Measurements from ENCODE around the gene TAS2R30. TPM values are rescaled to one million over a fixed set of nuclear protein-coding genes. Genes with fewer than 3 reads are reported as not detected.

The TAS2R30 gene
- polyA plus RNA-seq, 1 donor from 2014 or later: 0.53 TPM

DNA sequence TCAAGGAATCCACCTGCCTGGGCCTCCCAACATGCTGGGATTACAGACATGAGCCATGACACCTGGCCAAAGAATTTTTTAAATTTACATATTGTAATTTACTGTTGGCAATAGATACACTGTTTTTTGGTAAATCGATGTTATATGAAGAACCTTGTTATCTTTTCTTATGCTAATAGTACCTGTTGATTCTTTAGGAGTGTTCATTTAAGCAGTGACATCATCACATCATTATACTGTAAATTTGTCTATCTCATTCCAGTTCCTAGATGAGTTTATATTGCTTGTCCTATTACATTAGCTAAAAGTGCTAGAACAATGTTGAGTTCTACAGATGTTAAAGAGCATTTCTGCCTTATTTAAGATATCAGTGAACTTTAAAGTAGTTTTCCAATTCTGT, 13.0 kb upstream of the TAS2R30 start:
- H3F3A ChIP-seq (ENCODE audit: insufficient read depth, low read length, poor library complexity, severe bottlenecking): no peaks in the 10 kb centered on the region
- H4K20me1 ChIP-seq (ENCODE audit: insufficient read depth): no peaks in the 10 kb centered on the region
- H3K79me2 ChIP-seq (replicated peaks; ENCODE audit: insufficient read depth, low read length): peaks cover 29% of the 10 kb centered on the region
- H3K4me3 ChIP-seq (ENCODE audit: low read length): no peak overlapping the region
- no peaks in the 10 kb centered on the region for H3K9me3 ChIP-seq (ENCODE audit: low read length)
- H3K27me3 ChIP-seq (ENCODE audit: insufficient read depth, low read depth, low read length): no peaks in the 10 kb centered on the region
- H3K4me2 ChIP-seq (ENCODE audit: low read length): no peak overlapping the region
- H3K9ac ChIP-seq (ENCODE audit: low read length): no peak overlapping the region
- H2AFZ ChIP-seq (ENCODE audit: low read depth, low read length): no peak overlapping the region
- H3K27ac ChIP-seq (ENCODE audit: low read length): no peak overlapping the region
- no peaks in the 10 kb centered on the region for H3K9me2 ChIP-seq (ENCODE audit: insufficient read depth, low read length)
- H3K36me3 ChIP-seq (ENCODE audit: insufficient read depth, low read length): no peaks in the 10 kb centered on the region
- no peak for TF ChIP-seq TAF1 (IDR thresholded peaks at IDR 0.05; ENCODE audit: low read depth)
- TF ChIP-seq EZH2 (IDR thresholded peaks at IDR 0.05; ENCODE audit: borderline replicate concordance, insufficient read depth, low read length, poor library complexity, severe bottlenecking): no peak
- TF ChIP-seq RAD21 (conservative IDR thresholded peaks at IDR 0.05): no peak
- TF ChIP-seq CTCF (IDR thresholded peaks at IDR 0.05; ENCODE audit: poor library complexity, severe bottlenecking): no peak
- TF ChIP-seq POLR2AphosphoS5 (IDR thresholded peaks at IDR 0.05): no peak
- TF ChIP-seq, protein P1, sequence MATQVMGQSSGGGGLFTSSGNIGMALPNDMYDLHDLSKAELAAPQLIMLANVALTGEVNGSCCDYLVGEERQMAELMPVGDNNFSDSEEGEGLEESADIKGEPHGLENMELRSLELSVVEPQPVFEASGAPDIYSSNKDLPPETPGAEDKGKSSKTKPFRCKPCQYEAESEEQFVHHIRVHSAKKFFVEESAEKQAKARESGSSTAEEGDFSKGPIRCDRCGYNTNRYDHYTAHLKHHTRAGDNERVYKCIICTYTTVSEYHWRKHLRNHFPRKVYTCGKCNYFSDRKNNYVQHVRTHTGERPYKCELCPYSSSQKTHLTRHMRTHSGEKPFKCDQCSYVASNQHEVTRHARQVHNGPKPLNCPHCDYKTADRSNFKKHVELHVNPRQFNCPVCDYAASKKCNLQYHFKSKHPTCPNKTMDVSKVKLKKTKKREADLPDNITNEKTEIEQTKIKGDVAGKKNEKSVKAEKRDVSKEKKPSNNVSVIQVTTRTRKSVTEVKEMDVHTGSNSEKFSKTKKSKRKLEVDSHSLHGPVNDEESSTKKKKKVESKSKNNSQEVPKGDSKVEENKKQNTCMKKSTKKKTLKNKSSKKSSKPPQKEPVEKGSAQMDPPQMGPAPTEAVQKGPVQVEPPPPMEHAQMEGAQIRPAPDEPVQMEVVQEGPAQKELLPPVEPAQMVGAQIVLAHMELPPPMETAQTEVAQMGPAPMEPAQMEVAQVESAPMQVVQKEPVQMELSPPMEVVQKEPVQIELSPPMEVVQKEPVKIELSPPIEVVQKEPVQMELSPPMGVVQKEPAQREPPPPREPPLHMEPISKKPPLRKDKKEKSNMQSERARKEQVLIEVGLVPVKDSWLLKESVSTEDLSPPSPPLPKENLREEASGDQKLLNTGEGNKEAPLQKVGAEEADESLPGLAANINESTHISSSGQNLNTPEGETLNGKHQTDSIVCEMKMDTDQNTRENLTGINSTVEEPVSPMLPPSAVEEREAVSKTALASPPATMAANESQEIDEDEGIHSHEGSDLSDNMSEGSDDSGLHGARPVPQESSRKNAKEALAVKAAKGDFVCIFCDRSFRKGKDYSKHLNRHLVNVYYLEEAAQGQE (IDR thresholded peaks at IDR 0.05; ENCODE audit: borderline replicate concordance): no peak
- TF ChIP-seq SMC3 (conservative IDR thresholded peaks at IDR 0.05; ENCODE audit: poor library complexity): no peak
- TF ChIP-seq MXI1 (conservative IDR thresholded peaks at IDR 0.05; ENCODE audit: poor library complexity, severe bottlenecking): no peak
- no peak for TF ChIP-seq EP300 (conservative IDR thresholded peaks at IDR 0.05; ENCODE audit: poor library complexity, severe bottlenecking)

DNA sequence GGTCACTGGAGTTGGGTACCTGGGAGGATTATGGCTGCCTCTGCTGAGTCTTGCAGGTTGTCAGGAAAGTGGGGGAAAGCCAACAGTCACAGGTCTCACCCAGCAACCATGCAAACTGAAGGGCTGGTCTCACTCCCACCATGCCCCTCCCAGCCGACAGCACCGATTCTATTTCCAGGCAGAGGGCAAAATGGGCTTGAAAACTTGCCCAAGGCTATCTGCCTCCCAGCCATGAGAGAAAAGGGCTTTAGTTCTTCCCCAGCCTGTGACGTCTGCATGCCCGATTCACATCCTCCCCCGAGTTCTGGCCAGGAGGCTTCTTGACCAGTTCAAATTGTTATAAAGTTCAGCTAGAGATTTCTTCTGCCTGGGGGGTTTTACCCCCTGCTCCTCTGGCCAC, 9.9 kb upstream of the TAS2R30 start:
- no peak overlapping the region for H3K4me2 ChIP-seq (ENCODE audit: low read length)
- H4K20me1 ChIP-seq (ENCODE audit: insufficient read depth): no peaks in the 10 kb centered on the region
- peaks cover 40% of the 10 kb centered on the region for H3K79me2 ChIP-seq (replicated peaks; ENCODE audit: insufficient read depth, low read length)
- TF ChIP-seq CTCF (IDR thresholded peaks at IDR 0.05; ENCODE audit: poor library complexity, severe bottlenecking) (no peak), EP300 (conservative IDR thresholded peaks at IDR 0.05; ENCODE audit: poor library complexity, severe bottlenecking) (no peak), RAD21 (conservative IDR thresholded peaks at IDR 0.05) (no peak), POLR2AphosphoS5 (IDR thresholded peaks at IDR 0.05) (no peak), TAF1 (IDR thresholded peaks at IDR 0.05; ENCODE audit: low read depth) (no peak), SMC3 (conservative IDR thresholded peaks at IDR 0.05; ENCODE audit: poor library complexity) (no peak), MXI1 (conservative IDR thresholded peaks at IDR 0.05; ENCODE audit: poor library complexity, severe bottlenecking) (no peak), EZH2 (IDR thresholded peaks at IDR 0.05; ENCODE audit: borderline replicate concordance, insufficient read depth, low read length, poor library complexity, severe bottlenecking) (no peak)
- TF ChIP-seq, protein P1 (IDR thresholded peaks at IDR 0.05; ENCODE audit: borderline replicate concordance): no peak
- no peaks in the 10 kb centered on the region for H3K36me3 ChIP-seq (ENCODE audit: insufficient read depth, low read length)
- no peak overlapping the region for H3K4me3 ChIP-seq (ENCODE audit: low read length)
- no peaks in the 10 kb centered on the region for H3K9me3 ChIP-seq (ENCODE audit: low read length)
- no peaks in the 10 kb centered on the region for H3F3A ChIP-seq (ENCODE audit: insufficient read depth, low read length, poor library complexity, severe bottlenecking)
- no peaks in the 10 kb centered on the region for H3K9me2 ChIP-seq (ENCODE audit: insufficient read depth, low read length)
- no peak overlapping the region for H3K27ac ChIP-seq (ENCODE audit: low read length)
- H3K9ac ChIP-seq (ENCODE audit: low read length): no peak overlapping the region
- H2AFZ ChIP-seq (ENCODE audit: low read depth, low read length): no peak overlapping the region
- H3K27me3 ChIP-seq (ENCODE audit: insufficient read depth, low read depth, low read length): no peaks in the 10 kb centered on the region
